ENCODE results near the gene NKG7. TPM values are rescaled to one million over a fixed set of nuclear protein-coding genes. Genes with fewer than 3 reads are reported as not detected.
A peak's percentile ranks its signal among the peaks of the same experiment; 100 is the strongest.

The NKG7 gene
- total and polyA plus RNA-seq, 8 donors = 0.56 to 2.1 (median 1.0) TPM; not detected in 2

DNA sequence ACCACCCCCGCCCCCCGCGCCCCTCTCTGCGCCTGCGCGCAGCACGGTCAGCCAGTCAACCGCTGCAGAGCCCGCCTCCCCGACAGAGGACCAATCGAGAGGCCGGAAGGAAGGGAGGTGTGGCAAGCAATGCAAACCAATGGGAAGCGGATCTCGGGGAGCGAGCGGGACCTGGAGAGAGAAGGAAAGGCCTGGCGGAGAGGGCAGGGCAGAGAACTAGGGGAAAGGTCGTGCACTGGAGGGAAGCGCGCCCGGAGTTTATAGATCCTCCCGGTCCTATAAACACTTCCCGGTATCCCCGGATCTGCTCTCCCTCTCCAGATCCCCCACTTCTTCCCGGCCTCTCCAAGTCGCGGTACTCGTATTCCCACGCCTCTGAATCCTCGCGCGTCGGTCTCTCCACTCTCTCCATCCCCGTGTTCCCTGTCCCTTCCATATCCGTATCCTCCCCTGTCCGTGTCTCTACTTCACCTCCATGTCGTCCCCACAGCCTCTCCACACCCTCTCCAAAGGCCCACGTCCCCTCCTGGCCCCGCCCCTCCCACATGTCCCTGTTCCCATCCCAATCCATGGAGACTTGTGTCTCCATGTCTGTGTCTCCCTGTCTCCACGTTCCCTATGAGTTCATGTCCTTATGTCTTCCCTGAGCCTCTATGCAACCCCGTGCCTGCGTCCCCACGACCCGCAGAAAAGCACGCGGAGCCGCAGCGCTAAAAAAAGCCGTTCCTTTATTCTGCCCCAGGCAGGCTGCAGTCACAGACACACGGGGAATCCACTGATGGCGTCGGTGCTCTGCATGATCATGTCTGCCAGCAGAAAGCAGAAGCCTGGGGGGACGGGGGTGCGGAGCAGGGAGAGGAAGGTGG is 5.8 kb downstream of the NKG7 start:
- DNase-seq (peak; percentile 92 to 99 (median 98)), FAIRE-seq (no peak), ATAC-seq (peak; percentile 80 to 88 (median 84))
- Histone ChIP-seq H3K4me3 (peak overlapping the region; percentile 48 to 81 (median 59)), H3K27ac (peak overlapping the region; percentile 93 to 97 (median 96)), H3K9me3 (no peaks in the 10 kb centered on the region), H3K27me3 (no peaks in the 10 kb centered on the region), H3K36me3 (no peaks in the 10 kb centered on the region), H3K4me1 (peaks cover 3 to 6% (median 5%) of the 10 kb centered on the region in 3 donors)
- WGBS, 2 donors = 0 to 1% methylated on average over 53 to 54 of the region's 54 CpGs
- intact Hi-C loops (cut with DNase I) = no loop called here
- TF ChIP-seq, protein P1, sequence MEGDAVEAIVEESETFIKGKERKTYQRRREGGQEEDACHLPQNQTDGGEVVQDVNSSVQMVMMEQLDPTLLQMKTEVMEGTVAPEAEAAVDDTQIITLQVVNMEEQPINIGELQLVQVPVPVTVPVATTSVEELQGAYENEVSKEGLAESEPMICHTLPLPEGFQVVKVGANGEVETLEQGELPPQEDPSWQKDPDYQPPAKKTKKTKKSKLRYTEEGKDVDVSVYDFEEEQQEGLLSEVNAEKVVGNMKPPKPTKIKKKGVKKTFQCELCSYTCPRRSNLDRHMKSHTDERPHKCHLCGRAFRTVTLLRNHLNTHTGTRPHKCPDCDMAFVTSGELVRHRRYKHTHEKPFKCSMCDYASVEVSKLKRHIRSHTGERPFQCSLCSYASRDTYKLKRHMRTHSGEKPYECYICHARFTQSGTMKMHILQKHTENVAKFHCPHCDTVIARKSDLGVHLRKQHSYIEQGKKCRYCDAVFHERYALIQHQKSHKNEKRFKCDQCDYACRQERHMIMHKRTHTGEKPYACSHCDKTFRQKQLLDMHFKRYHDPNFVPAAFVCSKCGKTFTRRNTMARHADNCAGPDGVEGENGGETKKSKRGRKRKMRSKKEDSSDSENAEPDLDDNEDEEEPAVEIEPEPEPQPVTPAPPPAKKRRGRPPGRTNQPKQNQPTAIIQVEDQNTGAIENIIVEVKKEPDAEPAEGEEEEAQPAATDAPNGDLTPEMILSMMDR (IDR thresholded peaks at IDR 0.05) = no peak

DNA sequence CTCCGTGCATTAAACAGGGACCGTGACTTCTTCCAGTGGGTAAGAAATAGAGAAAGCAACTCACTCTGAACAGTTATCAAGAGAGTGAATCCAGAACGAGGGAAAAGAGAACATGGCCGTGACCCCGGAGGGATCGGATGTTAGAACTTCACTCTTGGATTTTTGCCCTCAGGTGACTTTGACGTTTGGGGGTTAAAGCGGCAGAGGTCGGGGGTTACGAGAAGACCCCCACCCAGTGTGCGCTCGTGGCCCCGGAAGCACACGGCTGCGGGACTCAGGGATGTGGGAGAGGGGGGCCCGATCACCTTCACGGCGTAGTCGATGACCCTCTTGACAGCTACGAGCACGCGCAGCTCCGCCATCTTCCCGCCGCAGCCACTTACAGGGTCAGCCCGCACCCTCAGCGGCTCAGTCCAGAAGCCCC is 6.5 kb downstream of the NKG7 start, which contains the start of gene ETFB:
Gene ETFB, minus strand, starts transcription at position 424 of the 424 bp plus-strand sequence. Its CDS starts 62 bp downstream, at position 362.
- FAIRE-seq (no peak), DNase-seq (no peak), ATAC-seq (no peak)
- Histone ChIP-seq H3K36me3 (no peaks in the 10 kb centered on the region), H3K9me3 (no peaks in the 10 kb centered on the region), H3K27me3 (no peaks in the 10 kb centered on the region), H3K4me1 (peaks cover 3 to 6% (median 5%) of the 10 kb centered on the region in 3 donors), H3K27ac (peak within 1 kb of the TSS; percentile 93 to 97 (median 96)), H3K4me3 (peak within 1 kb of the TSS; percentile 48 to 81 (median 59))
- intact Hi-C loops (cut with DNase I) = no loop called here
- 0 to 1% methylated on average over 27 of the region's 27 CpGs for WGBS, 2 donors
- TF ChIP-seq, protein P1 (IDR thresholded peaks at IDR 0.05) = no peak

DNA sequence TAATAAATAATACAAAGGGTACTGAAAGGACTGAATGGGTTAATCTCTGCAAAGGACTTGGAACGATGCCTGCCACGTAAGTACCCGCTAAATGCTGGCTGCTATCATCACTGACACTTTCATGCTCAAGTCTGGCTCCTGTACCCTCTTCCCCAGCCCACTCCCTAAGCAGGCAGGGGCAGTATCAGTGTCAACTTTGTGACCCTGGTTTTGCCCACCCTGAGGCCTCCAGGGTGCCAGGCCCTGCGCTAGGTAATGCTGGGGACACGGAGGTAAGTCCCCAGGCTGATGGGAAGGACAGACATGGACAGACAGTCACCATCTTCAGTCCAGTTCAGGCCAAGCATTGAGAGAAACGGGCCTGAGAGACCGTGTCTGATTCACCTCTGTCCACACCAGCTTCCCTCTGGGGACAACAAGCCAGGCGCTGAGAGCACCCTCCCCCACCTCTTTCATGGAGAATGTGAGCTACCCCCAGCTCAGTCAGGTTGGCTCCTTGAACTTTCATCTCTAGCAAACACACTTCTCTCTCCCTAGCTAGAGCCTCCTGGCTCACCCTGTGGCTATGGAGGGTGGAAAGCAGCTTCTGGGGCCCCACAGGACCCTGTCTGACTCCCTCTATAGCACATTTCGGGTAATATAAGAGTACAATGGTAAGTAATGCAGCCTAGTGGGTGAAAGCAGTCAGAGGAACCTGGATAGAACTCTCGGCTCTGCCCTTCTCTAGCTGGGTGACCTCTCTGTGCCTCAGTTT is 7.1 kb downstream of the NKG7 start:
- peak in 3 of 4 donors; percentile 0 to 3 (median 2) for ATAC-seq
- Histone ChIP-seq H3K9me3 (no peaks in the 10 kb centered on the region), H3K27ac (peak overlapping the region; percentile 93 to 97 (median 96)), H3K4me3 (peak overlapping the region; percentile 48 to 81 (median 59)), H3K27me3 (no peaks in the 10 kb centered on the region), H3K36me3 (no peaks in the 10 kb centered on the region), H3K4me1 (peaks cover 3 to 6% (median 5%) of the 10 kb centered on the region in 3 donors)
- DNase-seq = peak in 2 of 6 donors; percentile 30 to 41
- 6 to 11% methylated on average over 10 of the region's 10 CpGs for WGBS, 2 donors
- FAIRE-seq = no peak
- intact Hi-C loops (cut with DNase I) = no loop called here
- TF ChIP-seq, protein P1 (IDR thresholded peaks at IDR 0.05) = no peak

DNA sequence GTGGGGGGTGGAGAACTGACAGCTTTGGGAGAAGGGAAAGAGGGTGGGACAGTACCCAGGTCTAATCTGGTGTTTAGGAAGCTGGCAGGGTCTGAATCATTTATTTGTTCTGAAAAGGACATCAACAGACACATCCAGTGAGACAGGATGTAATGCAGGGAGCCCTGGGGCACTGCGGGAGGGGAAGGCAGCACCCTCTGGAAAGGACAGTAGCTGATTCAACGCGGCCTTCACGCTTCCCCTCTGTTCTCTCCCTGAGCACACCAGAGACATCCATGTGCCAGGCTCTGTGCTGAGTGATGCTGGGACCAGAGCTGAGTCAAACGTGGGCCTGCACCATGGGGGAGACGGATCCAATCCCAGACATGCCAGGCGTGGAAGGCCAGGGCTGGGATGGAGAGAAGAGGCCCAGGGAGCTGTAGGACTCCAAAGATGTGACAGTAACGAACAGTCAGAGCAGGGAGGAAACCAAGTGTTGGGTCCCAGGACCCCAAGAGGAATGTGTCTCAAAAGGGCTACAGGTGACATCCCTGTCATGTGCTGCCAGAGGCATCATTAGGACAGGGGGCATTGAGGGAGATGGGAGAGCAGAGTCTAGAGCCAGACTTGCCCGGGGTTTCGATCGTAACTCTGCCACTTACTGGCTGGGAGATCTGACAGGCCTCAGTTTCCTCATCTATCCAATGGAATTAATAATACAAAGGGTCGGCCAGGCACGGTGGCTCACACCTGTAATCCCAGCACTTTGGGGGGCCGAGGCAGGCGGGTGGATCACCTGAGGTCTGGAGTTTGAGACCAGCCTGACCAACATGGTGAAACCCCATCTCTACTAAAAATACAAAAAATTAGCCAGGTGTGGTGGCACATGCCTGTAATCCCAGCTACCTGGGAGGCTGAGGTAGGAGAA is 8.0 kb downstream of the NKG7 start:
- no peak for FAIRE-seq
- ATAC-seq = no peak
- WGBS, 2 donors = 89 to 92% methylated on average over 15 of the region's 15 CpGs
- Histone ChIP-seq H3K36me3 (no peaks in the 10 kb centered on the region), H3K27ac (no peak overlapping the region), H3K9me3 (no peaks in the 10 kb centered on the region), H3K4me1 (peaks cover 3 to 6% (median 5%) of the 10 kb centered on the region in 3 donors), H3K27me3 (no peaks in the 10 kb centered on the region), H3K4me3 (no peak overlapping the region)
- intact Hi-C loops (cut with DNase I) = no loop called here
- no peak for DNase-seq
- TF ChIP-seq, protein P1 (IDR thresholded peaks at IDR 0.05) = no peak
